Raji (cell line): ENCODE data around the gene PKD1.

Experiments used
- POLR2A ChIP-seq: IDR thresholded peaks from 2 replicates; pipeline ENCODE4 v1.6.1; 2011; ENCODE audit warnings: low read depth, low read length, control low read depth; ENCODE audit not compliant: insufficient read depth

The PKD1 gene

GRCh38 chr16:2039274-2040031 is 96.2 kb downstream of the PKD1 start:
- TF ChIP-seq POLR2A: no peak
